Keratinocyte (primary cell): Measurements from ENCODE around the gene SCFD2. TPM values are rescaled to one million over a fixed set of nuclear protein-coding genes. Genes with fewer than 3 reads are reported as not detected.

Experiments used
- DNase-seq: peaks from one replicate; pipeline ENCODE4 v3.0.0-alpha.2; 2011; ENCODE audit warnings: low read depth, missing footprints, low spot score
- FAIRE-seq: peaks from 2 replicates; lab custom pipeline; 2011; peaks lifted over from hg19 to GRCh38; lab: Jason Lieb, UNC
- H2AFZ ChIP-seq: 2 replicates; pipeline ENCODE4 v1.6.0; 2012; ENCODE audit warnings: low read length, control low read depth, inconsistent platforms; ENCODE audit not compliant: control insufficient read depth
- H3K27ac ChIP-seq: 2 replicates; pipeline ENCODE4 v1.5.1; 2011; ENCODE audit warnings: low read length; ENCODE audit not compliant: control insufficient read depth, insufficient read depth
- H3K27me3 ChIP-seq: 3 replicates; pipeline ENCODE4 v1.6.0; 2011; ENCODE audit warnings: low read length; ENCODE audit not compliant: control insufficient read depth, insufficient read depth; ENCODE audit errors: extremely low read depth
- H3K36me3 ChIP-seq, 2 experiments: 2 replicates in 1 of 2; 3 replicates in 1 of 2; pipeline ENCODE4 v1.5.1; 2011; ENCODE audit warnings: low read length in 2 of 2, mild to moderate bottlenecking in 1 of 2; ENCODE audit not compliant: control insufficient read depth in 2 of 2, insufficient read depth in 2 of 2; ENCODE audit errors: extremely low read depth in 1 of 2
- H3K4me1 ChIP-seq: 3 replicates; pipeline ENCODE4 v1.5.1; 2011; ENCODE audit warnings: low read length; ENCODE audit not compliant: control insufficient read depth, insufficient read depth; ENCODE audit errors: extremely low read depth
- H3K4me2 ChIP-seq: 3 replicates; pipeline ENCODE4 v1.6.0; 2011; ENCODE audit warnings: low read depth, low read length; ENCODE audit not compliant: control insufficient read depth, insufficient read depth; ENCODE audit errors: extremely low read depth
- H3K4me3 ChIP-seq, 3 experiments: fragments of 200-600 bp in 1 of 3; sonication (generic) in 1 of 3; 2 replicates in 2 of 3; 3 replicates in 1 of 3; pipeline ENCODE4 v1.5.1; 2011 to 2016; ENCODE audit warnings: low read length in 3 of 3, mild to moderate bottlenecking in 3 of 3, control low read depth in 2 of 3, inconsistent platforms in 1 of 3, low read depth in 1 of 3, mixed read lengths in 1 of 3, mixed run types in 1 of 3, moderate library complexity in 1 of 3; ENCODE audit not compliant: control insufficient read depth in 2 of 3, insufficient read depth in 2 of 3; ENCODE audit errors: extremely low read depth in 1 of 3
- H3K79me2 ChIP-seq: 2 replicates; pipeline ENCODE4 v1.6.0; 2012; ENCODE audit warnings: low read length; ENCODE audit not compliant: control insufficient read depth, insufficient read depth
- H3K9ac ChIP-seq: 3 replicates; pipeline ENCODE4 v1.6.0; 2011; ENCODE audit warnings: low read length; ENCODE audit not compliant: control insufficient read depth, insufficient read depth; ENCODE audit errors: extremely low read depth
- H3K9me1 ChIP-seq: 3 replicates; pipeline ENCODE4 v1.6.0; 2011; ENCODE audit warnings: low read length; ENCODE audit not compliant: control insufficient read depth, insufficient read depth; ENCODE audit errors: extremely low read depth
- H3K9me3 ChIP-seq: 2 replicates; pipeline ENCODE4 v1.5.1; 2012; ENCODE audit warnings: low read depth, low read length; ENCODE audit not compliant: control insufficient read depth
- H4K20me1 ChIP-seq: 3 replicates; pipeline ENCODE4 v1.6.0; 2011; ENCODE audit warnings: low read length; ENCODE audit not compliant: control insufficient read depth, insufficient read depth; ENCODE audit errors: extremely low read depth
- EZH2 ChIP-seq: IDR thresholded peaks from one replicate; pipeline ENCODE4 v1.6.1; 2012; ENCODE audit warnings: inconsistent platforms, mild to moderate bottlenecking, low read length, moderate library complexity
- dilution Hi-C: fragments of 300-500 bp; cut with MboI; formaldehyde crosslinking; loops from one replicate; pipeline ENCODE4 v1.7.0; 2020; ENCODE audit warnings: low sequenced_read_pairs; ENCODE audit not compliant: extremely low pct_ligation_motif_present
- polyA plus RNA-seq, 5 experiments: library from polyadenylated mRNA; depleted of rRNA in 3 of 5; stranded (reverse) in 3 of 5; stranded (forward) in 1 of 5; unstranded in 1 of 5; fragments of >200 nt; gene quantifications; 1 replicate in 1 of 5; 2 replicates in 3 of 5; 3 replicates in 1 of 5; pipeline versions ENCODE4 v1.2.1 to v1.2.3, GENCODE V29; 2011 to 2012; ENCODE audit warnings: missing spikeins in 2 of 5, low read depth in 1 of 5, low replicate concordance in 1 of 5
- TF ChIP-seq, protein P1 (sequence below), 3 experiments: IDR thresholded peaks in 1 of 3; conservative IDR thresholded peaks in 1 of 3; optimal IDR thresholded peaks in 1 of 3; 2 replicates in 2 of 3; 3 replicates in 1 of 3; pipeline versions ENCODE3 to v1.5.1; 2011; ENCODE audit warnings: low read length in 3 of 3, mild to moderate bottlenecking in 3 of 3, moderate library complexity in 2 of 3, control low read depth in 1 of 3, inconsistent platforms in 1 of 3; ENCODE audit not compliant: insufficient read depth in 2 of 3; ENCODE audit errors: extremely low read depth in 1 of 3

The SCFD2 gene
- polyA plus RNA-seq, 1 donor (not counting 4 experiments of a cell fraction or from before 2014, with no cell fraction given): 13.9 TPM

- Histone ChIP-seq H3K9ac (no peak overlapping the region), H4K20me1 (no peaks in the 10 kb centered on the region), H3K9me3 (no peaks in the 10 kb centered on the region), H3K27ac (no peak overlapping the region), H3K4me1 (peaks cover 8% of the 10 kb centered on the region), H3K27me3 (no peaks in the 10 kb centered on the region), H3K79me2 (no peaks in the 10 kb centered on the region), H3K4me3 (no peak overlapping the region), H3K9me1 (no peaks in the 10 kb centered on the region), H3K4me2 (no peak overlapping the region), H3K36me3 (no peaks in the 10 kb centered on the region), H2AFZ (no peak overlapping the region)
- dilution Hi-C loops: no loop called here
- no peak for FAIRE-seq
- TF ChIP-seq EZH2: no peak
- TF ChIP-seq, protein P1, sequence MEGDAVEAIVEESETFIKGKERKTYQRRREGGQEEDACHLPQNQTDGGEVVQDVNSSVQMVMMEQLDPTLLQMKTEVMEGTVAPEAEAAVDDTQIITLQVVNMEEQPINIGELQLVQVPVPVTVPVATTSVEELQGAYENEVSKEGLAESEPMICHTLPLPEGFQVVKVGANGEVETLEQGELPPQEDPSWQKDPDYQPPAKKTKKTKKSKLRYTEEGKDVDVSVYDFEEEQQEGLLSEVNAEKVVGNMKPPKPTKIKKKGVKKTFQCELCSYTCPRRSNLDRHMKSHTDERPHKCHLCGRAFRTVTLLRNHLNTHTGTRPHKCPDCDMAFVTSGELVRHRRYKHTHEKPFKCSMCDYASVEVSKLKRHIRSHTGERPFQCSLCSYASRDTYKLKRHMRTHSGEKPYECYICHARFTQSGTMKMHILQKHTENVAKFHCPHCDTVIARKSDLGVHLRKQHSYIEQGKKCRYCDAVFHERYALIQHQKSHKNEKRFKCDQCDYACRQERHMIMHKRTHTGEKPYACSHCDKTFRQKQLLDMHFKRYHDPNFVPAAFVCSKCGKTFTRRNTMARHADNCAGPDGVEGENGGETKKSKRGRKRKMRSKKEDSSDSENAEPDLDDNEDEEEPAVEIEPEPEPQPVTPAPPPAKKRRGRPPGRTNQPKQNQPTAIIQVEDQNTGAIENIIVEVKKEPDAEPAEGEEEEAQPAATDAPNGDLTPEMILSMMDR (optimal IDR thresholded peaks at IDR 0.05 in 1 of 3, IDR thresholded peaks at IDR 0.05 in 1 of 3, conservative IDR thresholded peaks at IDR 0.05 in 1 of 3; ENCODE audit: extremely low read depth in 1 of 3, insufficient read depth in 2 of 3, low read length in 3 of 3): no peak
- no peak for DNase-seq
Measured at GRCh38 chr4:52964561-52965101, 401.2 kb downstream of the SCFD2 start.

GRCh38 chr4:52964011-52964410 lies 401.9 kb downstream of the SCFD2 start:
- dilution Hi-C loops: no loop called here
- TF ChIP-seq EZH2: no peak
- TF ChIP-seq, protein P1 (optimal IDR thresholded peaks at IDR 0.05 in 1 of 3, IDR thresholded peaks at IDR 0.05 in 1 of 3, conservative IDR thresholded peaks at IDR 0.05 in 1 of 3; ENCODE audit: extremely low read depth in 1 of 3, insufficient read depth in 2 of 3, low read length in 3 of 3): no peak
- Histone ChIP-seq H3K36me3 (no peaks in the 10 kb centered on the region), H3K9ac (no peak overlapping the region), H3K9me3 (no peaks in the 10 kb centered on the region), H3K79me2 (no peaks in the 10 kb centered on the region), H3K27ac (no peak overlapping the region), H3K4me3 (no peak overlapping the region), H4K20me1 (no peaks in the 10 kb centered on the region), H3K4me2 (no peak overlapping the region), H2AFZ (no peak overlapping the region), H3K4me1 (peaks cover 8% of the 10 kb centered on the region), H3K9me1 (no peaks in the 10 kb centered on the region), H3K27me3 (no peaks in the 10 kb centered on the region)
- no peak for FAIRE-seq
- no peak for DNase-seq
